ENCODE measurements around the gene ZNF575. TPM values are rescaled to one million over a fixed set of nuclear protein-coding genes. Genes with fewer than 3 reads are reported as not detected.

Gene ZNF575
- total and polyA plus RNA-seq, 10 of the 15 experiments (the other 5 are each of a cell fraction or from before 2014, with no cell fraction given) = 0.18 to 2.8 (median 0.75) TPM

DNA sequence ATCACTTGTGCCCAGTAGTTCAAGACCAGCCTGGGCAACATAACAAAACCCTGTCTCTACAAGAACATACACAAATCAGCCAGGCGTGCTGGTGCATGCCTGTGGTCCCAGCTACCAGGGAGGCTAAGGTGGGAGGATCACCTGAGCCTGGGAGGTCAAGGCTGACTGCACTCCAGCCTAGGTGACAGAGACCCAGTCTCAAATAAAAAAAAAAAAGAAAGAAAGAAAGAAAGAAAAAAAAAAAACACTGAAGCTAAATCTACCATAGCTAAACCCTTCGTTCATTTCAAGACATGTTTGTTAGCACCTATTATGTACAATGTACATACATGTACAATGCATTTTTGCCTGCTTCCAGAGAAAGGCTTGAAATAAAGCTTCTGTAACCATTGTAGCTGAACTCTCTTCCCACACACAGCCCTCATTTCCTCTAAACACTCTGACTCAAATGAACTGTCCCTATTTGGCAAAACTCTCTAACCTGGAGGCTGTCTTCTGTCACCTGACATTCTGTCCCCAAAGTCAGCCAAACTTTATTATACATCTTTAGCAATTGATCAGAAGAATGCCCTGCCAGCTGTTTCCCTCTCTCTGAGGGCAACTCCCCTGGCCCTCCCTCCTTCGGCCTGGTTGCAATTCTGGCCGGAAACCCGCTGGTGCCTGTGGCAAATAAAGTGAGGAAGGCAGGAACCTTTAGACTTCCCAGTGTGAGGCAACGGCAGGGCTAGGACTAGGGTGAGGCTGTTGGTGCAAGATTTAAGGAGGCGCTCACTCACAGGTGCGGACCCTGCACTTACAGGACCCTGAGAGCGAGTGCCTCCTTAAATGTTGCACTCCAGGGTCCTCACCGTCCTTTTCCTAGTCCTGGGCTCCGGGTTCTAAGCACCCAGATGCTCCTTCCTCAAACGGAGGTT lies 7.8 kb upstream of the ZNF575 start (continued):
- TF ChIP-seq, protein P1, sequence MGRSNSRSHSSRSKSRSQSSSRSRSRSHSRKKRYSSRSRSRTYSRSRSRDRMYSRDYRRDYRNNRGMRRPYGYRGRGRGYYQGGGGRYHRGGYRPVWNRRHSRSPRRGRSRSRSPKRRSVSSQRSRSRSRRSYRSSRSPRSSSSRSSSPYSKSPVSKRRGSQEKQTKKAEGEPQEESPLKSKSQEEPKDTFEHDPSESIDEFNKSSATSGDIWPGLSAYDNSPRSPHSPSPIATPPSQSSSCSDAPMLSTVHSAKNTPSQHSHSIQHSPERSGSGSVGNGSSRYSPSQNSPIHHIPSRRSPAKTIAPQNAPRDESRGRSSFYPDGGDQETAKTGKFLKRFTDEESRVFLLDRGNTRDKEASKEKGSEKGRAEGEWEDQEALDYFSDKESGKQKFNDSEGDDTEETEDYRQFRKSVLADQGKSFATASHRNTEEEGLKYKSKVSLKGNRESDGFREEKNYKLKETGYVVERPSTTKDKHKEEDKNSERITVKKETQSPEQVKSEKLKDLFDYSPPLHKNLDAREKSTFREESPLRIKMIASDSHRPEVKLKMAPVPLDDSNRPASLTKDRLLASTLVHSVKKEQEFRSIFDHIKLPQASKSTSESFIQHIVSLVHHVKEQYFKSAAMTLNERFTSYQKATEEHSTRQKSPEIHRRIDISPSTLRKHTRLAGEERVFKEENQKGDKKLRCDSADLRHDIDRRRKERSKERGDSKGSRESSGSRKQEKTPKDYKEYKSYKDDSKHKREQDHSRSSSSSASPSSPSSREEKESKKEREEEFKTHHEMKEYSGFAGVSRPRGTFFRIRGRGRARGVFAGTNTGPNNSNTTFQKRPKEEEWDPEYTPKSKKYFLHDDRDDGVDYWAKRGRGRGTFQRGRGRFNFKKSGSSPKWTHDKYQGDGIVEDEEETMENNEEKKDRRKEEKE (IDR thresholded peaks at IDR 0.05) = no peak
- no peak for TF ChIP-seq ZSCAN29 (IDR thresholded peaks at IDR 0.05)
- TF ChIP-seq HDAC6 (IDR thresholded peaks at IDR 0.05; ENCODE audit: unreplicated experiment) = no peak
- no peak for TF ChIP-seq ESRRA (IDR thresholded peaks at IDR 0.05; ENCODE audit: low read length)
- TF ChIP-seq, protein P2, sequence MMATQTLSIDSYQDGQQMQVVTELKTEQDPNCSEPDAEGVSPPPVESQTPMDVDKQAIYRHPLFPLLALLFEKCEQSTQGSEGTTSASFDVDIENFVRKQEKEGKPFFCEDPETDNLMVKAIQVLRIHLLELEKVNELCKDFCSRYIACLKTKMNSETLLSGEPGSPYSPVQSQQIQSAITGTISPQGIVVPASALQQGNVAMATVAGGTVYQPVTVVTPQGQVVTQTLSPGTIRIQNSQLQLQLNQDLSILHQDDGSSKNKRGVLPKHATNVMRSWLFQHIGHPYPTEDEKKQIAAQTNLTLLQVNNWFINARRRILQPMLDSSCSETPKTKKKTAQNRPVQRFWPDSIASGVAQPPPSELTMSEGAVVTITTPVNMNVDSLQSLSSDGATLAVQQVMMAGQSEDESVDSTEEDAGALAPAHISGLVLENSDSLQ (IDR thresholded peaks at IDR 0.05) = peak; percentile 35; the same call in 1 of the 2 replicates
- no peak for TF ChIP-seq POLR2AphosphoS2 (IDR thresholded peaks at IDR 0.05; ENCODE audit: low read depth, low read length)
- TF ChIP-seq PAX8 (IDR thresholded peaks at IDR 0.05) = peak; percentile 51; the same call in 1 of the 2 replicates
- TF ChIP-seq PAX5 (IDR thresholded peaks at IDR 0.05; ENCODE audit: borderline replicate concordance, low read depth, low read length) = peak; percentile 55; the same call in 1 of the 2 replicates
- TF ChIP-seq STAT1 (conservative IDR thresholded peaks at IDR 0.05) = no peak
- TF ChIP-seq CBX3 (IDR thresholded peaks at IDR 0.05; ENCODE audit: borderline replicate concordance, low read depth) = no peak
- TF ChIP-seq ZNF384 (IDR thresholded peaks at IDR 0.05; ENCODE audit: borderline replicate concordance, low read depth, low read length) = no peak
- no peak for TF ChIP-seq ZZZ3 (IDR thresholded peaks at IDR 0.05; ENCODE audit: control insufficient read depth, insufficient read length, low read depth)
- TF ChIP-seq RAD51 (IDR thresholded peaks at IDR 0.05) = peak; percentile 67
- TF ChIP-seq, protein P3, sequence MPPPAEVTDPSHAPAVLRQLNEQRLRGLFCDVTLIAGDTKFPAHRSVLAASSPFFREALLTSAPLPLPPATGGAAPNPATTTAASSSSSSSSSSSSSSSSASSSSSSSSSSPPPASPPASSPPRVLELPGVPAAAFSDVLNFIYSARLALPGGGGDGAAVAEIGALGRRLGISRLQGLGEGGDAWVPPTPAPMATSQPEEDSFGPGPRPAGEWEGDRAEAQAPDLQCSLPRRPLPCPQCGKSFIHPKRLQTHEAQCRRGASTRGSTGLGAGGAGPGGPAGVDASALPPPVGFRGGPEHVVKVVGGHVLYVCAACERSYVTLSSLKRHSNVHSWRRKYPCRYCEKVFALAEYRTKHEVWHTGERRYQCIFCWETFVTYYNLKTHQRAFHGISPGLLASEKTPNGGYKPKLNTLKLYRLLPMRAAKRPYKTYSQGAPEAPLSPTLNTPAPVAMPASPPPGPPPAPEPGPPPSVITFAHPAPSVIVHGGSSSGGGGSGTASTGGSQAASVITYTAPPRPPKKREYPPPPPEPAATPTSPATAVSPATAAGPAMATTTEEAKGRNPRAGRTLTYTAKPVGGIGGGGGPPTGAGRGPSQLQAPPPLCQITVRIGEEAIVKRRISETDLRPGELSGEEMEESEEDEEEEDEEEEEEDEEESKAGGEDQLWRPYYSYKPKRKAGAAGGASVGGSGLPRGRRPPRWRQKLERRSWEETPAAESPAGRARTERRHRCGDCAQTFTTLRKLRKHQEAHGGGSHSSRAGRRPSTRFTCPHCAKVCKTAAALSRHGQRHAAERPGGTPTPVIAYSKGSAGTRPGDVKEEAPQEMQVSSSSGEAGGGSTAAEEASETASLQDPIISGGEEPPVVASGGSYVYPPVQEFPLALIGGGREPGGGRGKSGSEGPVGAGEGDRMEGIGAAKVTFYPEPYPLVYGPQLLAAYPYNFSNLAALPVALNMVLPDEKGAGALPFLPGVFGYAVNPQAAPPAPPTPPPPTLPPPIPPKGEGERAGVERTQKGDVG (CRISPR knock-in tag; IDR thresholded peaks at IDR 0.05) = no peak
- TF ChIP-seq NFXL1 (IDR thresholded peaks at IDR 0.05; ENCODE audit: borderline replicate concordance) = no peak
- 0 out of 2 replicates have a peak, but pooled peaks have one; percentile 45 for TF ChIP-seq LARP7 (IDR thresholded peaks at IDR 0.05)
- TF ChIP-seq IRF3 (IDR thresholded peaks at IDR 0.05) = no peak
- no peak for TF ChIP-seq E2F4 (IDR thresholded peaks at IDR 0.05; ENCODE audit: low read depth, low read length)
- TF ChIP-seq TAF1 (IDR thresholded peaks at IDR 0.05; ENCODE audit: borderline replicate concordance, low read depth, low read length) = no peak
- TF ChIP-seq TCF3 (IDR thresholded peaks at IDR 0.05; ENCODE audit: borderline replicate concordance, insufficient read depth, low read depth, low read length) = no peak

Measured in GM12878 (cell line).